ENCODE measurements around the gene UHMK1.

UHMK1 gene

GRCh38 chr1:162535501-162535900 lies 37.9 kb downstream of the UHMK1 start:
- no peak overlapping the region for H3K27ac ChIP-seq (replicated peaks)
- TF ChIP-seq, protein P1, sequence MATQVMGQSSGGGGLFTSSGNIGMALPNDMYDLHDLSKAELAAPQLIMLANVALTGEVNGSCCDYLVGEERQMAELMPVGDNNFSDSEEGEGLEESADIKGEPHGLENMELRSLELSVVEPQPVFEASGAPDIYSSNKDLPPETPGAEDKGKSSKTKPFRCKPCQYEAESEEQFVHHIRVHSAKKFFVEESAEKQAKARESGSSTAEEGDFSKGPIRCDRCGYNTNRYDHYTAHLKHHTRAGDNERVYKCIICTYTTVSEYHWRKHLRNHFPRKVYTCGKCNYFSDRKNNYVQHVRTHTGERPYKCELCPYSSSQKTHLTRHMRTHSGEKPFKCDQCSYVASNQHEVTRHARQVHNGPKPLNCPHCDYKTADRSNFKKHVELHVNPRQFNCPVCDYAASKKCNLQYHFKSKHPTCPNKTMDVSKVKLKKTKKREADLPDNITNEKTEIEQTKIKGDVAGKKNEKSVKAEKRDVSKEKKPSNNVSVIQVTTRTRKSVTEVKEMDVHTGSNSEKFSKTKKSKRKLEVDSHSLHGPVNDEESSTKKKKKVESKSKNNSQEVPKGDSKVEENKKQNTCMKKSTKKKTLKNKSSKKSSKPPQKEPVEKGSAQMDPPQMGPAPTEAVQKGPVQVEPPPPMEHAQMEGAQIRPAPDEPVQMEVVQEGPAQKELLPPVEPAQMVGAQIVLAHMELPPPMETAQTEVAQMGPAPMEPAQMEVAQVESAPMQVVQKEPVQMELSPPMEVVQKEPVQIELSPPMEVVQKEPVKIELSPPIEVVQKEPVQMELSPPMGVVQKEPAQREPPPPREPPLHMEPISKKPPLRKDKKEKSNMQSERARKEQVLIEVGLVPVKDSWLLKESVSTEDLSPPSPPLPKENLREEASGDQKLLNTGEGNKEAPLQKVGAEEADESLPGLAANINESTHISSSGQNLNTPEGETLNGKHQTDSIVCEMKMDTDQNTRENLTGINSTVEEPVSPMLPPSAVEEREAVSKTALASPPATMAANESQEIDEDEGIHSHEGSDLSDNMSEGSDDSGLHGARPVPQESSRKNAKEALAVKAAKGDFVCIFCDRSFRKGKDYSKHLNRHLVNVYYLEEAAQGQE (IDR thresholded peaks at IDR 0.05; ENCODE audit: insufficient replicate concordance, low read depth) = no peak
- no peak for TF ChIP-seq POLR2AphosphoS5 (IDR thresholded peaks at IDR 0.05; ENCODE audit: low read depth)
- no peak for TF ChIP-seq SPI1 (IDR thresholded peaks at IDR 0.05; ENCODE audit: borderline replicate concordance, low read depth)
- no peak for TF ChIP-seq CTCF (IDR thresholded peaks at IDR 0.05; ENCODE audit: insufficient read depth, low read length)
- TF ChIP-seq GABPA (IDR thresholded peaks at IDR 0.05; ENCODE audit: low read depth) = no peak
- H3K4me3 ChIP-seq (replicated peaks; ENCODE audit: insufficient read depth, low read length) = no peak overlapping the region
- no peak for DNase-seq (ENCODE audit: low read depth in 1 of 2, low spot score in 1 of 2)
- H3K27me3 ChIP-seq (ENCODE audit: insufficient read depth, poor library complexity, severe bottlenecking) = no peaks in the 10 kb centered on the region

GRCh38 chr1:162536511-162536910 lies 38.9 kb downstream of the UHMK1 start:
- Histone ChIP-seq H3K4me3 (replicated peaks; ENCODE audit: insufficient read depth, low read length) (no peak overlapping the region), H3K27me3 (ENCODE audit: insufficient read depth, poor library complexity, severe bottlenecking) (no peaks in the 10 kb centered on the region), H3K27ac (replicated peaks) (no peak overlapping the region)
- no peak for DNase-seq (ENCODE audit: low read depth in 1 of 2, low spot score in 1 of 2)
- TF ChIP-seq CTCF (IDR thresholded peaks at IDR 0.05; ENCODE audit: insufficient read depth, low read length) = no peak
- TF ChIP-seq, protein P1 (IDR thresholded peaks at IDR 0.05; ENCODE audit: insufficient replicate concordance, low read depth) = no peak
- TF ChIP-seq POLR2AphosphoS5 (IDR thresholded peaks at IDR 0.05; ENCODE audit: low read depth) = no peak
- TF ChIP-seq GABPA (IDR thresholded peaks at IDR 0.05; ENCODE audit: low read depth) = no peak
- TF ChIP-seq SPI1 (IDR thresholded peaks at IDR 0.05; ENCODE audit: borderline replicate concordance, low read depth) = no peak

DNA sequence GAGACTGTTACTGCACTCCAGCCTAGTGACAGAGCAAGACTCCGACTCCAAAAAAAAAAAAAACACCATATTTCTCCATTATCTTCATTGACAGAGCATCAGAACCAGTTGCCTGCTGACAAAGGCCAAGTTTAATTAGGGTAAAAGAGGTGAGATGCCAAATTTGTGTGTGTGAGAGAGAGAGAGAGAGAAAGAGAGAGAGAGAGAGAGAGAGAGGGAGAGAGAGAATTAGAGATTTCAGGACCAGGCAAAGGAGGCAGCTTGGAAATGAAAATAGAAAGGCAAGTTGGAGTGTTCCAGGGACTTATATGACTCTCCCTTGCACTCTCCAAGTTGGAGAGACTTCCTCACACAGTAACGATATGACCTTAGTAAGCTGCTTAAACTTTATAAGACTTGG lies 39.6 kb downstream of the UHMK1 start:
- TF ChIP-seq, protein P1 (IDR thresholded peaks at IDR 0.05; ENCODE audit: insufficient replicate concordance, low read depth) = no peak
- Histone ChIP-seq H3K4me3 (replicated peaks; ENCODE audit: insufficient read depth, low read length) (no peak overlapping the region), H3K27ac (replicated peaks) (no peak overlapping the region), H3K27me3 (ENCODE audit: insufficient read depth, poor library complexity, severe bottlenecking) (no peaks in the 10 kb centered on the region)
- DNase-seq (ENCODE audit: low read depth in 1 of 2, low spot score in 1 of 2) = no peak

Data from HL-60 (cell line).